Breast epithelium (tissue), 4 donors: ENCODE measurements around the gene GLYATL3. TPM values are rescaled to one million over a fixed set of nuclear protein-coding genes. Genes with fewer than 3 reads are reported as not detected.

ENCODE experiments used
- DNase-seq, 2 donors: peaks; one replicate each; pipeline ENCODE4 v3.0.0-alpha.2; 2019; ENCODE audit warnings: low spot score in 2 of 2
- H3K27ac ChIP-seq, 2 donors: fragments of 200-600 bp; sonication (generic) in 1 of 2; one replicate each; pipeline ENCODE4 v1.5.1; 2016 to 2019; ENCODE audit warnings: mild to moderate bottlenecking in 1 of 2
- H3K27me3 ChIP-seq, 2 donors: fragments of 200-600 bp; sonication (generic) in 1 of 2; one replicate each; pipeline versions ENCODE4 v1.5.1 to v1.6.0; 2017 to 2019; ENCODE audit warnings: control low read depth in 1 of 2, mild to moderate bottlenecking in 1 of 2
- H3K36me3 ChIP-seq: fragments of 200-600 bp; one replicate; pipeline ENCODE4 v1.5.1; 2019
- H3K4me1 ChIP-seq, 2 donors: fragments of 200-600 bp; sonication (generic); one replicate each; pipeline ENCODE4 v1.5.1; 2016 to 2019; ENCODE audit warnings: control low read depth in 1 of 2
- H3K4me3 ChIP-seq, 3 donors: fragments of 200-600 bp; sonication (generic); 1 replicate in 2 of 3; 2 replicates in 1 of 3; pipeline ENCODE4 v1.5.1; 2016 to 2019; ENCODE audit warnings: mild to moderate bottlenecking in 3 of 3, moderate library complexity in 2 of 3
- H3K9me3 ChIP-seq, 2 donors: fragments of 200-600 bp; sonication (generic) in 1 of 2; one replicate each; pipeline ENCODE4 v1.5.1; 2016 to 2019; ENCODE audit warnings: control low read depth in 1 of 2
- CTCF ChIP-seq, 3 donors: fragments of 450-650 bp; IDR thresholded peaks; one replicate each; pipeline ENCODE4 v1.5.1; 2016 to 2017; ENCODE audit warnings: antibody characterized with exemption in 3 of 3, mild to moderate bottlenecking in 3 of 3, moderate library complexity in 3 of 3
- POLR2A ChIP-seq: fragments of 450-650 bp; IDR thresholded peaks from one replicate; pipeline ENCODE4 v1.6.1; 2016; ENCODE audit warnings: antibody characterized with exemption, mild to moderate bottlenecking, moderate library complexity
- POLR2AphosphoS5 ChIP-seq, 3 donors: sonication (generic); formaldehyde crosslinking; IDR thresholded peaks; one replicate each; pipeline ENCODE4 v1.6.1; 2017; ENCODE audit warnings: antibody characterized with exemption in 3 of 3
- intact Hi-C: fragments of 100-400 bp; cut with DNase I; formaldehyde crosslinking; loops from one replicate; pipeline ENCODE4 v1.15.1; 2023; ENCODE audit warnings: low total_unique reads
- total RNA-seq, 3 donors: library from RNA; depleted of rRNA; stranded (reverse); fragments of >200 nt; gene quantifications; one replicate each; pipeline ENCODE4 v1.1.0, GENCODE V29; 2016

Gene GLYATL3
- total RNA-seq, 3 donors from 2014 or later, result not detected

- Histone ChIP-seq H3K9me3 (no peaks in the 10 kb centered on the region), H3K27ac (no peak overlapping the region), H3K4me1 (no peaks in the 10 kb centered on the region), H3K27me3 (no peaks in the 10 kb centered on the region), H3K4me3 (no peak overlapping the region), H3K36me3 (no peaks in the 10 kb centered on the region)
- TF ChIP-seq POLR2A (no peak), POLR2AphosphoS5 (IDR thresholded peaks at IDR 0.05) (no peak), CTCF (IDR thresholded peaks at IDR 0.05) (no peak)
- intact Hi-C loops, result no loop called here
- DNase-seq, result no peak
Measured at GRCh38 chr6:49570474-49571079, 70.9 kb downstream of the GLYATL3 start.

GRCh38 chr6:49576618-49577017, 76.9 kb downstream of the GLYATL3 start:
- Histone ChIP-seq H3K27ac (no peak overlapping the region), H3K27me3 (no peaks in the 10 kb centered on the region), H3K4me3 (no peak overlapping the region), H3K4me1 (no peaks in the 10 kb centered on the region), H3K36me3 (no peaks in the 10 kb centered on the region), H3K9me3 (no peaks in the 10 kb centered on the region)
- no peak for DNase-seq
- intact Hi-C loops, result no loop called here
- no peak for TF ChIP-seq POLR2A
- no peak for TF ChIP-seq CTCF (IDR thresholded peaks at IDR 0.05)
- TF ChIP-seq POLR2AphosphoS5 (IDR thresholded peaks at IDR 0.05), result no peak

Other genes with a start within 250 kb of the GLYATL3 start
- gene MMUT, start 36.7 kb upstream of the GLYATL3 start, total RNA-seq, result 10 to 100 TPM; 15.1 to 23.2 (median 17.0) TPM
- gene CENPQ, start 36.6 kb upstream of the GLYATL3 start, total RNA-seq, result 1 to 10 TPM; 2.9 to 9.7 (median 6.4) TPM
- 10 to 100 TPM in 1 of 3 donors, 1 to 10 TPM in 2; 6.1 to 25.9 (median 9.4) TPM for gene C6orf141, start 50.7 kb downstream of the GLYATL3 start, total RNA-seq
- not detected for gene RHAG, start 136.9 kb downstream of the GLYATL3 start, total RNA-seq
- gene CRISP2, start 213.6 kb downstream of the GLYATL3 start, total RNA-seq, result under 1 TPM in 1 of 3 donors, not detected in 2; 0.33 TPM
- 1 to 10 TPM in 1 of 3 donors, under 1 TPM in 1, not detected in 1; 0.73 to 9.2 TPM for gene CRISP3, start 244.5 kb downstream of the GLYATL3 start, total RNA-seq